RPMI7951 (cell line): ENCODE data around the gene SLC2A10. TPM values are rescaled to one million over a fixed set of nuclear protein-coding genes. Genes with fewer than 3 reads are reported as not detected.
A peak's percentile ranks its signal among the peaks of the same experiment; 100 is the strongest.

Source experiments
- DNase-seq: peaks from one replicate; pipeline ENCODE4 v3.0.0-alpha.2; 2012; ENCODE audit warnings: low read depth
- total RNA-seq: library from RNA; depleted of rRNA; stranded (reverse); fragments of >200 nt; shearing (Covaris generic); gene quantifications from 2 replicates; pipeline ENCODE4 v1.2.3, GENCODE V29; 2014

Gene SLC2A10
- total RNA-seq, 1 experiment from 2014 or later, result 23.4 TPM

GRCh38 chr20:46682063-46682821 is 27.2 kb upstream of the SLC2A10 start:
- DNase-seq, result no peak

GRCh38 chr20:46683011-46683667 is 26.3 kb upstream of the SLC2A10 start:
- no peak for DNase-seq

- DNase-seq, result no peak
These were observed 25.8 kb upstream of the SLC2A10 start for GRCh38 chr20:46683668-46683938.

- DNase-seq, result peak; percentile 86
These were observed 25.3 kb upstream of the SLC2A10 start for GRCh38 chr20:46683939-46684750.

- peak; percentile 32 for DNase-seq
These were observed 21.0 kb upstream of the SLC2A10 start for GRCh38 chr20:46688151-46689081.

GRCh38 chr20:46689082-46689753 is 20.2 kb upstream of the SLC2A10 start, which contains the start of gene TP53RK:
TSS of gene TP53RK (minus strand) at chr20:46689444. CDS start at chr20:46689414, 30 bp downstream.
- DNase-seq, result peak; percentile 100

GRCh38 chr20:46689754-46690085 is 19.7 kb upstream of the SLC2A10 start:
- DNase-seq, result no peak

- no peak for DNase-seq
These were observed 19.0 kb upstream of the SLC2A10 start for GRCh38 chr20:46690219-46691106.

GRCh38 chr20:46691196-46691595 is 18.3 kb upstream of the SLC2A10 start:
- no peak for DNase-seq

GRCh38 chr20:46694484-46694883 is 15.0 kb upstream of the SLC2A10 start:
- peak; percentile 42 for DNase-seq

- peak; percentile 81 for DNase-seq
These were observed 13.6 kb upstream of the SLC2A10 start for GRCh38 chr20:46695892-46696291.

GRCh38 chr20:46696791-46697279 is 12.6 kb upstream of the SLC2A10 start:
- DNase-seq, result peak; percentile 47

- peak; percentile 36 for DNase-seq
These were observed 10.7 kb upstream of the SLC2A10 start for GRCh38 chr20:46698788-46699187.

- DNase-seq, result peak; percentile 64
These were observed 9.6 kb upstream of the SLC2A10 start for GRCh38 chr20:46699651-46700359.

GRCh38 chr20:46700481-46700880 is 9.0 kb upstream of the SLC2A10 start:
- DNase-seq, result no peak

- DNase-seq, result no peak
These were observed 8.4 kb upstream of the SLC2A10 start for GRCh38 chr20:46701057-46701456.

- no peak for DNase-seq
These were observed 7.9 kb upstream of the SLC2A10 start for GRCh38 chr20:46701556-46701955.

GRCh38 chr20:46701986-46702385 is 7.5 kb upstream of the SLC2A10 start:
- no peak for DNase-seq
